ENCODE data around the gene ITIH5. TPM values are rescaled to one million over a fixed set of nuclear protein-coding genes. Genes with fewer than 3 reads are reported as not detected.
"Not testable (repeated sequence)": the region's sequence is repeated elsewhere in the genome, so short reads cannot be mapped to it uniquely, and the experiment has no call there.

ITIH5 gene
- total RNA-seq, 1 donor from 2014 or later, result not detected

DNA sequence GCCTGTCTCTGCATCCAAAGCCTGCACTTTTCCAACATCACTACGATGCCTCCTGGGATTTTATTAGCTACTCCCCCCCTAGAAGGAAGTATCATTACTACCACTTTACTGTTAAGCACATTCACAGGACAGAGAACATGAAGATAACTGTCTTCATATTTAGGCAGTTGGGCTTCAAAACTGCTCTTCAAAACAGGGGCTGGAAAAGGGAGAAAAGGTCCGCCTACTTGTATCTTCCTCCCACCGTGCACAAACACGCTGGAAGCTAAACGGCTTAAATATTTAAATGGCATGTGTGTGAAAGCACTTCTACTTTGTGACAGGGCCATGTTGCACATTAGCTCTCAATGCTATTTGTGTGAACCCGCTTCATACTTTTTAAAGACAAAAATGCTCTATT is 999 bp downstream of the ITIH5 start:
- DNase-seq (ENCODE audit: low read depth), result no peak
- TF ChIP-seq, protein P1, sequence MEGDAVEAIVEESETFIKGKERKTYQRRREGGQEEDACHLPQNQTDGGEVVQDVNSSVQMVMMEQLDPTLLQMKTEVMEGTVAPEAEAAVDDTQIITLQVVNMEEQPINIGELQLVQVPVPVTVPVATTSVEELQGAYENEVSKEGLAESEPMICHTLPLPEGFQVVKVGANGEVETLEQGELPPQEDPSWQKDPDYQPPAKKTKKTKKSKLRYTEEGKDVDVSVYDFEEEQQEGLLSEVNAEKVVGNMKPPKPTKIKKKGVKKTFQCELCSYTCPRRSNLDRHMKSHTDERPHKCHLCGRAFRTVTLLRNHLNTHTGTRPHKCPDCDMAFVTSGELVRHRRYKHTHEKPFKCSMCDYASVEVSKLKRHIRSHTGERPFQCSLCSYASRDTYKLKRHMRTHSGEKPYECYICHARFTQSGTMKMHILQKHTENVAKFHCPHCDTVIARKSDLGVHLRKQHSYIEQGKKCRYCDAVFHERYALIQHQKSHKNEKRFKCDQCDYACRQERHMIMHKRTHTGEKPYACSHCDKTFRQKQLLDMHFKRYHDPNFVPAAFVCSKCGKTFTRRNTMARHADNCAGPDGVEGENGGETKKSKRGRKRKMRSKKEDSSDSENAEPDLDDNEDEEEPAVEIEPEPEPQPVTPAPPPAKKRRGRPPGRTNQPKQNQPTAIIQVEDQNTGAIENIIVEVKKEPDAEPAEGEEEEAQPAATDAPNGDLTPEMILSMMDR (conservative IDR thresholded peaks at IDR 0.05; ENCODE audit: low read depth, low read length), result no peak
- no peak overlapping the region for H3K4me3 ChIP-seq (ENCODE audit: low read depth, low read length)

GRCh38 chr10:7664707-7665106 is 2.1 kb downstream of the ITIH5 start:
- H3K4me3 ChIP-seq (ENCODE audit: low read depth, low read length), result no peak overlapping the region
- no peak for DNase-seq (ENCODE audit: low read depth)
- TF ChIP-seq, protein P1 (conservative IDR thresholded peaks at IDR 0.05; ENCODE audit: low read depth, low read length), result no peak

DNA sequence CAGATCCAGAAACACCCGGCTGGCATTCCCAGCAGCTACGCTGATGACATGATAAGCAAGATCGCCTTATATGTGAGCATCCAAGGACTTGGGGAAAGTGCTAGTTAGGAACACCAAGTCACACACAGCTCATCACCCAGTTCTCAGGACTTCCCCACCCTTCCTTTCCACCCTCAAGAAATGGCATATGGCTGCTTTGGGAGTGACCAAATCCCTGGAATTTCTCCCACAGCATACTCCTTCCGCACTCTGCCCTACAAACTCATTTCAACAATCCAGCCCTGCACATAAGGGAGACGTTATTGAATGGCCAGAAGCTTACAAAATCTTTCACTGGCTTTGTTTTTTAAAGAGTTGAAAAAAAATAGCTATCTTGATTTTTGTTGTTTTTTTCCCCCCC is 4.2 kb downstream of the ITIH5 start:
- TF ChIP-seq, protein P1 (conservative IDR thresholded peaks at IDR 0.05; ENCODE audit: low read depth, low read length), result no peak
- no peak overlapping the region for H3K4me3 ChIP-seq (ENCODE audit: low read depth, low read length)
- DNase-seq (ENCODE audit: low read depth), result no peak

GRCh38 chr10:7659560-7659959 is 7.2 kb downstream of the ITIH5 start:
- no peak overlapping the region for H3K4me3 ChIP-seq (ENCODE audit: low read depth, low read length)
- DNase-seq (ENCODE audit: low read depth), result no peak
- TF ChIP-seq, protein P1 (conservative IDR thresholded peaks at IDR 0.05; ENCODE audit: low read depth, low read length), result no peak

DNA sequence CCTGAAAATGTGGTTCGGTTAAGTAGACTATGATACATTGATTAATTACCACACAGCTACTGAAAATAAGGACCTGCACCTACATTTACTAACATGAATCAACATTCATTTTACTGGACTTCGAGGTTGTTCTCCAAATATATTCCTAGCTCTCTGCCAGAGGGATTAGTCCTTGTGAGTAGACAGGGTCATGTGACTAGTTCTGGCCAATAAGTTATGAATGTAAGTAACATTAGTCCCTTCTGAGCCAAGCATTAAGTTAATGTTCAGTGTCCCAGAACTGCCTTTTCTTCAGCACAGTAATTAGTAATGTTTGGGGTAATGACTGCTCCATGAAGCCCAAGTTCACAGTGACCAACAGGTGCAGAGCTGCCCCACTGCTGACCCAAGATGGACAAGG is 9.2 kb downstream of the ITIH5 start:
- H3K4me3 ChIP-seq (ENCODE audit: low read depth, low read length), result no peak overlapping the region
- TF ChIP-seq, protein P1 (conservative IDR thresholded peaks at IDR 0.05; ENCODE audit: low read depth, low read length), result no peak
- peak; percentile 3 for DNase-seq (ENCODE audit: low read depth)

GRCh38 chr10:7657079-7657478 is 9.7 kb downstream of the ITIH5 start:
- not testable (repeated sequence) for DNase-seq (ENCODE audit: low read depth); H3K4me3 ChIP-seq (ENCODE audit: low read depth, low read length)

DNA sequence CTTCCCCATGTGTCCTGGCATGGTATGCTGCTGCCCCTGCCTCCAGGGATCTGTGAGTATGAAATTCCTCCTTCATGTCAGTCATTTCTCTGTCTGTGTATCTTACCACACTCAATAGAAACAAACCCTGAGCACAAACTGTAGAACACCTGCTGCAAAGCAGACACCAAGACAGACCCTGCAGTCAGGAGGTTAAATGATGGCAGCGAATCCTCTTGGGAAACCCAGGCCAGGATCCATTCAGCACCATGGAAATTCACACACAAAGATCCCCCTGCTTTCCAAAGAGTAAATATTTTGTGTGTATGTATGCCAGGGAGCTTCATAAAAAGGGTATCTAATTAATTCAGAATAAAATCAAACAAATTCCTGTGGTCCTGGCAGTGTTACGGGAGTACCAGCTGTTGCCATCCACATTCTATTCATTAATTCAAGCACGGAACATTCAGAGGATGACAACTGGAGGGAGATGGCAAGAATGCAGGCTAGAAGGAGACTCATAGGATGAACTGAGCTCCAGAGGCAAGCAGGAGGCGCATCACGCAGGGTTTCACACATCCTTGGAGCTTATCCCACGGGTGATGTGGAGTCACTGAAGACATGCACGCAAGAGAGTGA is 14.8 kb downstream of the ITIH5 start:
- no peak for DNase-seq (ENCODE audit: low read depth)
- TF ChIP-seq, protein P1 (conservative IDR thresholded peaks at IDR 0.05; ENCODE audit: low read depth, low read length), result no peak
- H3K4me3 ChIP-seq (ENCODE audit: low read depth, low read length), result no peak overlapping the region
